Measurements from ENCODE around the gene PDGFRB. TPM values are rescaled to one million over a fixed set of nuclear protein-coding genes. Genes with fewer than 3 reads are reported as not detected.

Gene PDGFRB
- total RNA-seq, 1 donor from 2014 or later = 108 TPM

DNA sequence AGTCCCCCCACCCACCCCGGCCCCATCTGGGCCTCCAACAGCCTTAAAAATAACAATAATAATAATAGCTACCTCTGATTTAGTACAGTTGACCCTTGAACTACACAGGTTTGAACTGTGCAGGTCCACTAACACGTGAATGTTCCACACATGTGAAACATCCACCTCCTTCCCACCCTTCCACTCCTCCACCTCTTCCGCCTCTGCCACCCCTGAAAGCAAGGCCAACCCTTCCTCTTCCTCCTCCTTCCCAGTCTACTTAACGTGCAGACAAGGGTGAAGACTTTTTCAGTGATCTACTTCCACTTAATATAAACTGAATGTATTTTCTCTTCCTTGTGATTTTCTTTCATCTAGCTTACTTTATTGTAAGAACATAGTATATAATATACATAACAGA is 10.8 kb downstream of the PDGFRB start:
- no peak for DNase-seq (ENCODE audit: low spot score)

DNA sequence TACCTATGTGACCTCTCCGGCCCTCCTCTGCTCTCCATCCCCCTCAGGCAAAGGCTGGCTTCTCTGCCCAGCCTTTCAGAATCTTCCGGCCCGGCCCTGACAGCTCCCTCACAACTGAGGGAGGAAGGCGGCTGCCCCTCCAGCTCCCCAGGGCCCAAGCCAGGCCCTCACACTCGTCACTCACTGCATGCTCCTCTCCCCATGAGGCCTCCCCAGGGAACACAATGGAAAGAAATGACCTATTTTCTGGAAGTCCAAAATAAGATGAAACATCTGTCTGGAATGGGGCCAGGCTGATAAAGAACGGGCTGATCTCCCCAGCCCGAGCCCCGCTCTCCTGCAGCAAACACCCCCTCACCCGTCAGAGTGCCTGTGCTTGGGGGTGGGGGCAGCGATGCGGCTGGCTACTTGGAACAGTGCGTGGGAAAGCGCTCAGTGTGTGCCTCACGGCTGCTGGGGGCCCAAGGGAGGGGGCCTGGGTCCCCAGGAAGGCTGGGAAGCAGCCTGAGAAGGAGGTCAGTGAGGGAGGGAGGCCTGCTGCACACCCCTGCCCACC is 11.3 kb downstream of the PDGFRB start:
- no peak for DNase-seq (ENCODE audit: low spot score)

DNA sequence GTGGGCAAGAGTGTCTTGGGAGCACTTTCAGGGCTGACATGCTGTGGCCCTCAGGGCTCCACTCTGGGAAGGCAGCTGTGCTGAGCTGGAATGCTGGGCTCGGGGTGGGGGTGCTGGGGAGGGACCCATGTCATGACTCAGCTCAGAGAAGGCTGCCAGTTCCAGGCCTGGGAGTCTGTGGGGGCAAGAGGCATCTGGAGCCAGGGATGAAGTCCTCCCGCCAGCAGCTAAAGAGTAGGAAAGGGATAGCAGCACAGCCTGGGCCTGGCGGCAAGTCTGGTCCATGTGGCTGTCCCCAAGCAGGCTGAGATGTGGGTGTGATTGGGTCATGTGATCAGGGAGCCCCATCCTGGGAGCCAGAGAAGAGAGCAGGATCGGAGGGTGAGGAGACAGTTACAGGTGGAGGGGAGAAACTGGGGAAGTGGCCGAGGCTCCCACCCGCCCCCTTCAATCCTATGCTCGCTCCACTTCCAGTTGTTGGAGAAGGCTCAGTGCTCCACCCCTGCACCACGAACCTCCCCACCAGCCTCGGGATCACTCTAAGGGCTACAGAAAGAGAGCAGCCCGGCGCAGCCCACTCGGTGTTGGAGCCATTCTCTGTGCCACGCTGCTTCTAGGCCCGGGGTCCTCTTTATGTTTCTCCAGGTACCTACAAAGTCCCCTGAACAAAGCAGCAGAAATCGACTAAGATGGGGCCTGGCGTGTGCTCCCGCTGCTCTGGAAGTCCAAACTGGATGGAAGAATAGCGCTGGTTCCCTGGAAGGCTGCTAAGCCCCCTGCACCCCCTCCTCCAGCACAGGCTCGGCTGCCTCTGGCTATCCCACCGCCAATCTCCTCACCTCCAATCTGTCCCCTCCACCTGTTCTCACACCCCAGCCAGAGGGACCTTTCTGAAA is 12.0 kb downstream of the PDGFRB start:
- peak; percentile 78 for DNase-seq (ENCODE audit: low spot score)

DNA sequence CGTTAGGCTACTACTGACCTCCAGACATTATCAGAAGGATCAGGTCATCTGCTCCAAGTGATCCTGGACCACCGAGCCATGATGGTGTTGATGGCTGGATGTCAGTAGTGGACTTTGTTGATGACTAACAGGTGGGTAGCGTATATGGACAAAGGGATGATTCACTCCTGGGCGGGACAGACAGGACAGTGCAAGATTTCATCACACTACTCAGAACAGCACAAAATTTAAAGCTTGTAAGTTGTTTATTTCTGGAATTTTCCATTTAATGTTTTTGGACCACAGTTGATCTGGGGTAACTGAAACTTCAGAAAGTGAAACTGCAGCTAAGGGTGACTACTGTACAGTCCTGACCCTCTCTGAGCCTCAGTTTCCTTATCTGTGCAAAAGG is 12.7 kb downstream of the PDGFRB start:
- DNase-seq (ENCODE audit: low spot score) = no peak

GRCh38 chr5:150142185-150142958 is 13.3 kb downstream of the PDGFRB start:
- no peak for DNase-seq (ENCODE audit: low spot score)

DNA sequence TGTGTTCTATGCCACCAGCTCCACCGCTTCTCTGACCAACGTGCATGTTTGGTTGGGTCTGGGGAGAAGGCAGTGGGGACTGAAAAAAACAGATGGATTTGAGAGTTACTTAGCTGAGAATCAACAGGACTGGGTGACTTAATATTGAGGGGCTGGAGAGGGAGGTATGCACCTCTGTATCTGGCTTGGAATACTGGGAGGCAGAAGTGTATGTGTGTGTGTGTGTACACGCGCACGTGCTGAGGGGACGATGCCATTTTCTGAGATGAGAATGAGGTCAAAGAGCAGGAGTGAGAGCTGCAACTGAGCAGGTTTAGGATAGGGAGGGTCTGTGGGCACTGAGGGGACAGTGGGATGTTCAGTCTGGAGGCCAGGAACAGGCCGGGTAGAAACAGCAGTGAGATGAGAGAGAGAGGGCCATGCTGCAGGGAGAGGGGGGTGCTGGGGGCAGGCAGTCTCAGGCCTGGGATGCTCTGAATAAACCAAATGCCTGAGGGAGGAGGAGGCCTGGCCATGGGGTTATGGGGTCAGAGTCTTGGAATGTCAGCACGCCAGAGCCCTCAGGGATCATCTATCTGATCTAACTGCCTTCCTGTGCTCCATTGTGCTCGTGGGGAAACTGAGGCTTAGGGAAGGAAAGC is 14.0 kb downstream of the PDGFRB start:
- no peak for DNase-seq (ENCODE audit: low spot score)

DNA sequence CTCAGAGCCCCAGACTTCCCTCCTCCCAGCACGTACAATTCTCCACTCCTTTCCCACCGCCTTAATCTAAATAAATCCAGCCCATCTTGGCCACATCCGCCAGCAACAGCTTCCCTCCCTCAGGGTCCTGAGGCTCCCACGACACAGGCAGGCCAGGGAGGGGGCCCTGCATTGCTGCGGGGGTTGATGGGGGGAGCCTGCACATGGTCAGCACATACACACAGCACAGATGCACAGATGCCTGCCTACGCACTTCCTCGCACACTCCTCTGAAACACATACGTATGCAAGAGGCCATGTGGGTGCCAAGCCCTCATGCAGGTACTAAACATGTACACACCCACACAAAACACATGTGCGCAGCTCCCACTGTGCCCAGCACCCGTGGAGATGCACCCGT is 14.8 kb downstream of the PDGFRB start:
- DNase-seq (ENCODE audit: low spot score) = no peak

DNA sequence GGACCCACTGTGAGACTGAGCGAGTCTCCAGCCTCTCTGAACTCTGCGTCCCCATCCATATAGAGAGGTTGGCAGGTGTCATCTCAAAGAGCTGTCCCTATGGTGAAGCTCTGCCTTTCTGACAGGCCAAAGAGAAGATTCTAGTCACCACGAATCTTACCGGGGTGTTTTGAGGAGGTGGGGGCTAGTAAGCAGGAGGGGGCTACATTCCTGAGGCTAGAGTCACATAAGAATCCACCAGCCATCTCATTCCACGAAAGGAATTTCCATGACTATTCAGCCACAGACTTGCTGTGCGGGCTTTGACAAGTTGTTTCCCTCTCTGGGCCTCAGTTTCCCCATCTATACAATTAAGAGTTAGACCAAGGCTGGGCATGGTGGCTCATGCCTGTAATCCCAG is 16.3 kb downstream of the PDGFRB start:
- DNase-seq (ENCODE audit: low spot score) = no peak

- DNase-seq (ENCODE audit: low spot score) = peak; percentile 85
Observed at GRCh38 chr5:150138551-150139265, 16.9 kb downstream of the PDGFRB start.

GRCh38 chr5:150137997-150138396 is 17.6 kb downstream of the PDGFRB start:
- DNase-seq (ENCODE audit: low spot score) = no peak

DNA sequence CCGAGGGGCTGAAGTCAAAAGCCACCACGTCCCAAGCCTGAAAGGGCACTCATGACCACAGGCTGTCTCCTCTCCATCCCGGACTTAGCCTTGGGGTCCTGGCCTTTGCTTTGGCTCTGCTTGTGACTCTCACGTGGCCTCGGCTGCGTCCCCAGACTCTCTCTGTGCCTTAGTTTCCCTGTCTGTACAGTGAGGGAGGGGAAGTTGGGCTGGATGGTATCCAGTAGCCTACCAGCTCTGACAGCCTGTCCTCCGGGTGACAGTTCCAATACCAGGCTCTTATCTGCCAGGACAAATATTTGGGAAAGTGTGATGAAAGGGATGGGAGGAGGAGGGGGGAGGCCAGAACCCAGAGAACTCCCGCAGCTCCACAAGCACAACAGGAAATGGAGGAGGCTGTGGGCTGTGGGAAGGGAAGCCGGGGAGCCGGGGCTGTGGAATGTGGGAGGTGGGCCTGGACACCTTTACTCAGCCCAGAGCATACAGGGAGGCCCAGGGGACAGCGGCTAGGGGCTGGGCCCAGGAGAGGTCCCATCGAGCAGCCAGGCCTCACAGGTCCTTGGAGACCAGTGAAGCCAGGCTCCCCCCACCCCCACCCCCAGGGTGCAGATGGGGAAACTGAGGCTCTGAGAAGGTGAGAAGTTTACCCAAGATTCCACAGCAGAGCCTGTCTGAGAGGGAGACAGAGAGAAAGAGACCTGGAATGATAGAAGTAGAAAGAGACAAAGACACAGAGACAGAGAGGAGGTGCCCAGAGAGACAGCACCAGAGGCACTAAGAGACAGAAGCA is 18.3 kb downstream of the PDGFRB start:
- DNase-seq (ENCODE audit: low spot score) = no peak

- DNase-seq (ENCODE audit: low spot score) = no peak
Observed at GRCh38 chr5:150136305-150137167, 19.1 kb downstream of the PDGFRB start.

GRCh38 chr5:150135557-150136304 is 19.9 kb downstream of the PDGFRB start:
- DNase-seq (ENCODE audit: low spot score) = no peak

- no peak for DNase-seq (ENCODE audit: low spot score)
Observed at GRCh38 chr5:150134198-150134588, 21.5 kb downstream of the PDGFRB start.

GRCh38 chr5:150133581-150134197 is 22.0 kb downstream of the PDGFRB start:
- no peak for DNase-seq (ENCODE audit: low spot score)

GRCh38 chr5:150132740-150133139 is 22.9 kb downstream of the PDGFRB start:
- no peak for DNase-seq (ENCODE audit: low spot score)

DNA sequence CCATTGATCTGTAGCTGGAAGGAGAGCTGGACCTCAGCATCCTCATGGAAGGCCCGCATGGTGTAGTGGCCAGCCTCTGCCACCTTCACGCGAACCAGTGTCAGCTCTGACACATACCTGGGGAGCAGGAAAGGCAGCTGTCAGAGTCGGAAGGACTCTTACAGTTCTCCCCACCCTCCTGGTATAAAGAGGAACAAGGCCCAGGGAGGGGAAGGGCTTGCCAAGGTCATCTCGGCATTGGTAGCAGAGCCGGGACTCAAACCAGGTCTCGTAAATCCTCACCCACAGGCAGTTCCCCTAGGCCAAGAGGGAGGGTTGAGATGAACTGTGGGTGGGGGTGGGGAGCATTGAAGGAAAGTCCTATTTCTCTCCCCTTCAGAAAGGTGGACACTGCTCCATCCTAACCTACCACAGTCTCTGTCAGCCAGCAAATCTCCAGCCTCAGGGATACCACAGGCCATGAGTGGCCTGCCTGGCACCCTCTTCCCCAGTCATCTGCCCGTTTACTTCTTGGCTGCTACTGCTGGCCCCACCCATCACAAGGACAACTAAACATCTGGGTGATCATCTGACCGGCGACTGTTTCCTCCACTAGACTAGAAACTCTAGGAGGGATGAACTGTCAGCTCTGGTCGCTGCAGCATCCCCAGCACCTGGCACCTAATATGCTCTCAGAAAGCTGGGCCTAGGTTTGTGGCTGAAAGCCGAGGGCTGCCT is 23.5 kb downstream of the PDGFRB start:
- DNase-seq (ENCODE audit: low spot score) = no peak

- no peak for DNase-seq (ENCODE audit: low spot score)
Observed at GRCh38 chr5:150131461-150131860, 24.2 kb downstream of the PDGFRB start.

All from ureter (tissue), 1 donor.